ENCODE measurements around the gene HHATL. TPM values are rescaled to one million over a fixed set of nuclear protein-coding genes. Genes with fewer than 3 reads are reported as not detected.

The HHATL gene
- total RNA-seq (1.7 TPM), polyA plus RNA-seq (3.7 TPM)
- long read RNA-seq, donor 1 = 0 reads
- long read RNA-seq, donor 2, partial matches to known transcripts = 0 of 3 reads
- long read RNA-seq, donor 2, other reads (novel, unspliced or antisense) = 0 of 3 reads
- long read RNA-seq, donor 3 = 0 reads
- long read RNA-seq, donor 4 = 0 reads
- long read RNA-seq, donor 5 = 0 reads
- long read RNA-seq, donor 6 = 0 reads
- long read RNA-seq, donor 7 = 0 reads
- long read RNA-seq, donor 8 = 0 reads
- long read RNA-seq, donor 9 = 0 reads
- long read RNA-seq, donor 10 = 0 reads

GRCh38 chr3:42702066-42702951 lies at the start of gene HHATL:
Gene HHATL, minus strand, starts transcription at chr3:42702798. Its CDS starts 1,972 bp downstream, at chr3:42700826.
- no peaks in the 10 kb centered on the region for H3K4me1 ChIP-seq (ENCODE audit: control insufficient read depth in 2 of 2, insufficient read depth in 2 of 2, low read length in 2 of 2)
- no peak for DNase-seq (ENCODE audit: low read depth in 6 of 9, low spot score in 9 of 9)
- H3K9me3 ChIP-seq (ENCODE audit: control insufficient read depth in 2 of 2, insufficient read depth in 1 of 2, low read length in 1 of 2) = peaks cover 0 to 1% of the 10 kb centered on the region in 2 donors
- H3K27me3 ChIP-seq (ENCODE audit: control insufficient read depth in 2 of 2, insufficient read depth in 1 of 2, low read length in 1 of 2) = no peaks in the 10 kb centered on the region
- H3K36me3 ChIP-seq (ENCODE audit: control insufficient read depth in 2 of 2, insufficient read depth in 2 of 2, low read length in 1 of 2) = no peaks in the 10 kb centered on the region
- H3K27ac ChIP-seq (ENCODE audit: low read depth in 1 of 2, low read length in 1 of 2) = no peak within 1 kb of the TSS
- no peak within 1 kb of the TSS for H3K4me3 ChIP-seq (ENCODE audit: low read length in 2 of 2)
- 79% methylated on average over 21 of the region's 21 CpGs for WGBS

GRCh38 chr3:42751609-42752008 lies 49.0 kb upstream of the HHATL start:
- Histone ChIP-seq H3K27ac (ENCODE audit: low read depth in 1 of 2, low read length in 1 of 2) (no peak overlapping the region), H3K9me3 (ENCODE audit: control insufficient read depth in 2 of 2, insufficient read depth in 1 of 2, low read length in 1 of 2) (no peaks in the 10 kb centered on the region), H3K36me3 (ENCODE audit: control insufficient read depth in 2 of 2, insufficient read depth in 2 of 2, low read length in 1 of 2) (no peaks in the 10 kb centered on the region), H3K27me3 (ENCODE audit: control insufficient read depth in 2 of 2, insufficient read depth in 1 of 2, low read length in 1 of 2) (peaks cover 0 to under 1% of the 10 kb centered on the region in 2 donors), H3K4me3 (ENCODE audit: low read length in 2 of 2) (no peak overlapping the region), H3K4me1 (ENCODE audit: control insufficient read depth in 2 of 2, insufficient read depth in 2 of 2, low read length in 2 of 2) (peaks cover 0 to 5% of the 10 kb centered on the region in 2 donors)
- WGBS = 89% methylated on average over 9 of the region's 9 CpGs
- DNase-seq (ENCODE audit: low read depth in 6 of 9, low spot score in 9 of 9) = no peak

GRCh38 chr3:42750834-42751233 lies 48.2 kb upstream of the HHATL start:
- no peaks in the 10 kb centered on the region for H3K9me3 ChIP-seq (ENCODE audit: control insufficient read depth in 2 of 2, insufficient read depth in 1 of 2, low read length in 1 of 2)
- H3K4me3 ChIP-seq (ENCODE audit: low read length in 2 of 2) = no peak overlapping the region
- H3K36me3 ChIP-seq (ENCODE audit: control insufficient read depth in 2 of 2, insufficient read depth in 2 of 2, low read length in 1 of 2) = no peaks in the 10 kb centered on the region
- WGBS = 96% methylated on average over 7 of the region's 7 CpGs
- H3K4me1 ChIP-seq (ENCODE audit: control insufficient read depth in 2 of 2, insufficient read depth in 2 of 2, low read length in 2 of 2) = peaks cover 0 to 5% of the 10 kb centered on the region in 2 donors
- H3K27me3 ChIP-seq (ENCODE audit: control insufficient read depth in 2 of 2, insufficient read depth in 1 of 2, low read length in 1 of 2) = no peaks in the 10 kb centered on the region
- no peak overlapping the region for H3K27ac ChIP-seq (ENCODE audit: low read depth in 1 of 2, low read length in 1 of 2)
- no peak for DNase-seq (ENCODE audit: low read depth in 6 of 9, low spot score in 9 of 9)

GRCh38 chr3:42749753-42750231 lies 47.2 kb upstream of the HHATL start:
- WGBS = 71% methylated on average over 10 of the region's 10 CpGs
- no peaks in the 10 kb centered on the region for H3K36me3 ChIP-seq (ENCODE audit: control insufficient read depth in 2 of 2, insufficient read depth in 2 of 2, low read length in 1 of 2)
- no peak overlapping the region for H3K4me3 ChIP-seq (ENCODE audit: low read length in 2 of 2)
- H3K27ac ChIP-seq (ENCODE audit: low read depth in 1 of 2, low read length in 1 of 2) = no peak overlapping the region
- no peaks in the 10 kb centered on the region for H3K9me3 ChIP-seq (ENCODE audit: control insufficient read depth in 2 of 2, insufficient read depth in 1 of 2, low read length in 1 of 2)
- DNase-seq (ENCODE audit: low read depth in 6 of 9, low spot score in 9 of 9) = no peak
- H3K4me1 ChIP-seq (ENCODE audit: control insufficient read depth in 2 of 2, insufficient read depth in 2 of 2, low read length in 2 of 2) = peaks cover 0 to 5% of the 10 kb centered on the region in 2 donors
- H3K27me3 ChIP-seq (ENCODE audit: control insufficient read depth in 2 of 2, insufficient read depth in 1 of 2, low read length in 1 of 2) = no peaks in the 10 kb centered on the region

- H3K27ac ChIP-seq (ENCODE audit: low read depth in 1 of 2, low read length in 1 of 2) = no peak overlapping the region
- WGBS = 98% methylated on average over 10 of the region's 10 CpGs
- no peak for DNase-seq (ENCODE audit: low read depth in 6 of 9, low spot score in 9 of 9)
- no peak overlapping the region for H3K4me3 ChIP-seq (ENCODE audit: low read length in 2 of 2)
- H3K9me3 ChIP-seq (ENCODE audit: control insufficient read depth in 2 of 2, insufficient read depth in 1 of 2, low read length in 1 of 2) = no peaks in the 10 kb centered on the region
- H3K4me1 ChIP-seq (ENCODE audit: control insufficient read depth in 2 of 2, insufficient read depth in 2 of 2, low read length in 2 of 2) = peaks cover 0 to 5% of the 10 kb centered on the region in 2 donors
- no peaks in the 10 kb centered on the region for H3K27me3 ChIP-seq (ENCODE audit: control insufficient read depth in 2 of 2, insufficient read depth in 1 of 2, low read length in 1 of 2)
- no peaks in the 10 kb centered on the region for H3K36me3 ChIP-seq (ENCODE audit: control insufficient read depth in 2 of 2, insufficient read depth in 2 of 2, low read length in 1 of 2)
Observed at GRCh38 chr3:42749025-42749752, 46.6 kb upstream of the HHATL start.

GRCh38 chr3:42747581-42747980 lies 45.0 kb upstream of the HHATL start:
- H3K36me3 ChIP-seq (ENCODE audit: control insufficient read depth in 2 of 2, insufficient read depth in 2 of 2, low read length in 1 of 2) = no peaks in the 10 kb centered on the region
- peaks cover 0 to 5% of the 10 kb centered on the region in 2 donors for H3K4me1 ChIP-seq (ENCODE audit: control insufficient read depth in 2 of 2, insufficient read depth in 2 of 2, low read length in 2 of 2)
- no peaks in the 10 kb centered on the region for H3K9me3 ChIP-seq (ENCODE audit: control insufficient read depth in 2 of 2, insufficient read depth in 1 of 2, low read length in 1 of 2)
- peak in 1 of 9 donors; percentile 5 for DNase-seq (ENCODE audit: low read depth in 6 of 9, low spot score in 9 of 9)
- no peak overlapping the region for H3K4me3 ChIP-seq (ENCODE audit: low read length in 2 of 2)
- no peak overlapping the region for H3K27ac ChIP-seq (ENCODE audit: low read depth in 1 of 2, low read length in 1 of 2)
- WGBS = 71% methylated on average over 6 of the region's 6 CpGs
- no peaks in the 10 kb centered on the region for H3K27me3 ChIP-seq (ENCODE audit: control insufficient read depth in 2 of 2, insufficient read depth in 1 of 2, low read length in 1 of 2)

GRCh38 chr3:42746455-42747450 lies 44.2 kb upstream of the HHATL start:
- Histone ChIP-seq H3K27me3 (ENCODE audit: control insufficient read depth in 2 of 2, insufficient read depth in 1 of 2, low read length in 1 of 2) (no peaks in the 10 kb centered on the region), H3K36me3 (ENCODE audit: control insufficient read depth in 2 of 2, insufficient read depth in 2 of 2, low read length in 1 of 2) (no peaks in the 10 kb centered on the region), H3K4me3 (ENCODE audit: low read length in 2 of 2) (no peak overlapping the region), H3K27ac (ENCODE audit: low read depth in 1 of 2, low read length in 1 of 2) (no peak overlapping the region), H3K4me1 (ENCODE audit: control insufficient read depth in 2 of 2, insufficient read depth in 2 of 2, low read length in 2 of 2) (peaks cover 0 to 5% of the 10 kb centered on the region in 2 donors), H3K9me3 (ENCODE audit: control insufficient read depth in 2 of 2, insufficient read depth in 1 of 2, low read length in 1 of 2) (no peaks in the 10 kb centered on the region)
- WGBS = 95% methylated on average over 11 of the region's 11 CpGs
- DNase-seq (ENCODE audit: low read depth in 6 of 9, low spot score in 9 of 9) = no peak

- no peak overlapping the region for H3K27ac ChIP-seq (ENCODE audit: low read depth in 1 of 2, low read length in 1 of 2)
- no peak for DNase-seq (ENCODE audit: low read depth in 6 of 9, low spot score in 9 of 9)
- WGBS = 91% methylated on average over 8 of the region's 8 CpGs
Observed at GRCh38 chr3:42745776-42746454, 43.3 kb upstream of the HHATL start.

More at GRCh38 chr3:42745776-42746454, 43.3 kb upstream of the HHATL start:
- peaks cover 0 to 5% of the 10 kb centered on the region in 2 donors for H3K4me1 ChIP-seq (ENCODE audit: control insufficient read depth in 2 of 2, insufficient read depth in 2 of 2, low read length in 2 of 2)
- H3K4me3 ChIP-seq (ENCODE audit: low read length in 2 of 2) = no peak overlapping the region
- H3K36me3 ChIP-seq (ENCODE audit: control insufficient read depth in 2 of 2, insufficient read depth in 2 of 2, low read length in 1 of 2) = no peaks in the 10 kb centered on the region
- H3K27me3 ChIP-seq (ENCODE audit: control insufficient read depth in 2 of 2, insufficient read depth in 1 of 2, low read length in 1 of 2) = no peaks in the 10 kb centered on the region
- no peaks in the 10 kb centered on the region for H3K9me3 ChIP-seq (ENCODE audit: control insufficient read depth in 2 of 2, insufficient read depth in 1 of 2, low read length in 1 of 2)

All from thymus (tissue), 14 donors.